ENCODE data around the gene TMEM116.

Gene TMEM116

GRCh38 chr12:111887926-111888745 lies 124.8 kb downstream of the TMEM116 start:
- DNase-seq, result no peak

DNA sequence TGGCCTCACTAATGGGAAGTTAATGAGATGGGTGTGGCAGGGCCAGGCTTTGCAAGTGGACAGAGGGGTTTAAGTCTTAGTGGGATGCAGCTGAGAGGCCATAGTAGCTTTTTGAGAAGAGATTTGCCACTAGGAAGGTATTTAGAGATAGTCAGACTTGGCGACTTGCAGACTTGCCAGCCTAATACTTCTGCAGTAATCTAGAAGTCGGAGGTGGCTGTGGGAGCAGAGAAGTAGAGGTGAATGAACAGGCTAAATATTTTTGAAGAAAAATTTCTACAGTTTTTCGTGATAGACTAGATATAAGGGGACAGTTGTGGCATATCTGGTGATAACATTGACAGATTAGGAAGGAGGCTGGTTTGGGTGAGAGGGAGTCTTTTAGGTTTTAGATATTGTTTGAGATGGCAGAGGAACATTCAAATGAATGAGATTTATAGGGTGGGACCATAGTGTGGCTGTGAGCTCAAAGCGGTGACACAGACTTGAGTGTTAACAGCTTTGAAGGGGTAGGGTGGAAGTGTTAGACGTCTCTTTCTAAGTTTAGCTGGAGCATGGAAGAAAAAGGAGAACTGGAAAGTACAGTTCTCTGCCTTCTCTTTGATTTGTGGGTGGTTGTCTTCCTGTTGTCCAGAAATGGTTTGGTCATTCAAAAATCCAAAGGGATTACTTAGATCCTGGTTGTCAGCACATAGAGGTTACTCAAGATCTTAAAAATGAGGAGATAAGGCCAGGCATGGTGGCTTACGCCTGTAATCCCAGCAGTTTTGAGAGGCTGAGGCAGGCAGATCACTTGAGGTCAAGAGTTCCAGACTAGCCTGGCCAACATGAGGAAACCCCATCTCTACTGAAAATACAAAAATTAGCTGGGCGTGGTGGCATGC lies 126.1 kb downstream of the TMEM116 start:
- DNase-seq, result no peak

DNA sequence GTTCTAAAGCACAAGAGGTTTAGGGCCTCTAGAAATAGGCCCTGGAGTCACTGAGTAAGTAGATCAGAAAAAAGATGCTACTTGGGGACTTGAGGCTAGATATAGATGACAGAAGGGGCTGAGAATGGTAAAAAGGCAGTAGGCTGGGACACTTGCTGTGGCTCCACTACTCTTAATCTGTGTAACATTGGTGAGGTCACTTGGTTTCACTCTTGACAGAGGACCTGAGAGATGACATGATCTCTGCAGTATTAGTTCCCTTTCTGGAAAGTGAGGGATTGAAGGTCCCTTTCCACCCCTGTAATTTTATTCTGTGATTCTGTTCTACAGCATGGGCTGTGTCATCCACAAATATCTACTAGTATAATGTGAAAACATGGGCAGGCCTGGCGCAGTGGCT lies 131.2 kb downstream of the TMEM116 start:
- no peak for DNase-seq
